HEK293 (cell line): ENCODE data around the gene BICRA.

Experiments
- CTCF ChIA-PET: fragments of 350-600 bp; formaldehyde crosslinking; extraction: SDS; loops from one replicate; lab custom pipeline; 2021; ENCODE audit warnings: antibody characterized with exemption; lab: Yijun Ruan, JAX
- POLR2A ChIA-PET: fragments of 300-600 bp; formaldehyde crosslinking; extraction: SDS; loops from one replicate; lab custom pipeline; 2020; ENCODE audit warnings: antibody characterized with exemption, inconsistent platforms; lab: Yijun Ruan, JAX
- H3K27ac ChIP-seq: fragments of 200-500 bp; sonication (Bioruptor generic); 2 replicates; pipeline ENCODE4 v1.5.1; 2014; ENCODE audit warnings: low read depth, low read length, control low read depth, inconsistent platforms; ENCODE audit errors: extremely low read depth
- H3K36me3 ChIP-seq, 2 experiments: fragments of 200-500 bp in 1 of 2; sonication (Bioruptor generic) in 1 of 2; 1 replicate in 1 of 2; 2 replicates in 1 of 2; pipeline ENCODE4 v1.5.1; 2014 to 2017; ENCODE audit warnings: inconsistent platforms in 2 of 2, low read length in 2 of 2; ENCODE audit not compliant: control insufficient read depth in 2 of 2, insufficient read depth in 1 of 2
- H3K4me1 ChIP-seq: fragments of 200-500 bp; sonication (Bioruptor generic); 2 replicates; pipeline ENCODE4 v1.5.1; 2014; ENCODE audit warnings: mild to moderate bottlenecking, low read length, inconsistent platforms; ENCODE audit not compliant: control insufficient read depth, insufficient read depth
- H3K4me3 ChIP-seq: 2 replicates; pipeline ENCODE4 v1.5.1; 2011; ENCODE audit warnings: low read depth, mild to moderate bottlenecking, control low read depth, low read length, moderate library complexity
- H3K9me3 ChIP-seq: fragments of 200-500 bp; sonication (Bioruptor generic); 2 replicates; pipeline ENCODE4 v1.5.1; 2014; ENCODE audit warnings: low read depth, low read length, inconsistent platforms; ENCODE audit not compliant: control insufficient read depth, insufficient read depth
- CTCF ChIP-seq: fragments of 450-650 bp; formaldehyde crosslinking; IDR thresholded peaks from 2 replicates; pipeline ENCODE4 v1.5.1; 2016; ENCODE audit warnings: missing biosample characterization, missing genetic modification characterization
- ELK4 ChIP-seq: IDR thresholded peaks from 2 replicates; pipeline ENCODE4 v1.6.1; 2011; ENCODE audit warnings: mild to moderate bottlenecking, low read depth, low read length, borderline replicate concordance
- FEZF1 ChIP-seq: fragments of 450-650 bp; formaldehyde crosslinking; IDR thresholded peaks from 2 replicates; pipeline ENCODE4 v1.5.1; 2016; ENCODE audit warnings: missing biosample characterization, missing genetic modification characterization
- GLIS1 ChIP-seq: fragments of 450-650 bp; formaldehyde crosslinking; IDR thresholded peaks from 2 replicates; pipeline ENCODE4 v1.5.1; 2016; ENCODE audit warnings: missing biosample characterization, missing genetic modification characterization
- GLIS2 ChIP-seq: fragments of 450-650 bp; formaldehyde crosslinking; IDR thresholded peaks from 2 replicates; pipeline ENCODE4 v1.5.1; 2016; ENCODE audit warnings: missing biosample characterization, missing genetic modification characterization
- KLF9 ChIP-seq: fragments of 450-650 bp; formaldehyde crosslinking; IDR thresholded peaks from 2 replicates; pipeline ENCODE4 v1.5.1; 2016; ENCODE audit warnings: missing biosample characterization, missing genetic modification characterization, low read depth
- MEIS1 ChIP-seq: sonication (generic); formaldehyde crosslinking; IDR thresholded peaks from 2 replicates; pipeline ENCODE4 v1.8.1; 2022; ENCODE audit warnings: missing genetic modification reagents, mild to moderate bottlenecking, borderline replicate concordance
- RBAK ChIP-seq: fragments of 450-650 bp; formaldehyde crosslinking; IDR thresholded peaks from 2 replicates; pipeline ENCODE4 v1.5.1; 2016; ENCODE audit warnings: missing biosample characterization, missing genetic modification characterization
- TCF7L2 ChIP-seq: IDR thresholded peaks from 2 replicates; pipeline ENCODE4 v1.6.1; 2011; ENCODE audit warnings: low read depth, mild to moderate bottlenecking, inconsistent platforms, low read length, moderate library complexity, borderline replicate concordance
- ZBTB10 ChIP-seq: fragments of 450-650 bp; formaldehyde crosslinking; IDR thresholded peaks from 2 replicates; pipeline ENCODE4 v1.5.1; 2016; ENCODE audit warnings: missing biosample characterization, missing genetic modification characterization
- ZBTB11 ChIP-seq: fragments of 450-650 bp; formaldehyde crosslinking; conservative IDR thresholded peaks from 2 replicates; pipeline ENCODE4 v1.5.1; 2016; ENCODE audit warnings: low read depth, missing biosample characterization, missing genetic modification characterization
- ZFHX2 ChIP-seq: fragments of 450-650 bp; formaldehyde crosslinking; conservative IDR thresholded peaks from 2 replicates; pipeline ENCODE4 v1.5.1; 2016; ENCODE audit warnings: missing biosample characterization, missing genetic modification characterization
- ZNF140 ChIP-seq: fragments of 450-650 bp; formaldehyde crosslinking; IDR thresholded peaks from 2 replicates; pipeline ENCODE4 v1.5.1; 2016; ENCODE audit warnings: missing biosample characterization, missing genetic modification characterization
- ZNF416 ChIP-seq: fragments of 450-650 bp; formaldehyde crosslinking; IDR thresholded peaks from 2 replicates; pipeline ENCODE4 v1.5.1; 2016; ENCODE audit warnings: missing biosample characterization, missing genetic modification characterization
- ZNF521 ChIP-seq: fragments of 450-650 bp; formaldehyde crosslinking; IDR thresholded peaks from 2 replicates; pipeline ENCODE4 v1.5.1; 2017; ENCODE audit warnings: missing biosample characterization, mild to moderate bottlenecking, missing genetic modification characterization
- ZNF624 ChIP-seq: fragments of 450-650 bp; formaldehyde crosslinking; IDR thresholded peaks from 2 replicates; pipeline ENCODE4 v1.5.1; 2017; ENCODE audit warnings: missing biosample characterization, missing genetic modification characterization
- ZNF639 ChIP-seq: fragments of 450-650 bp; formaldehyde crosslinking; IDR thresholded peaks from 2 replicates; pipeline ENCODE4 v1.5.1; 2016; ENCODE audit warnings: missing biosample characterization, missing genetic modification characterization
- ZNF677 ChIP-seq: fragments of 450-650 bp; IDR thresholded peaks from 2 replicates; pipeline ENCODE4 v1.5.0; 2018; ENCODE audit warnings: missing biosample characterization, mild to moderate bottlenecking, missing genetic modification characterization, moderate library complexity
- ZSCAN23 ChIP-seq: fragments of 450-650 bp; formaldehyde crosslinking; IDR thresholded peaks from 2 replicates; pipeline ENCODE4 v1.5.1; 2016; ENCODE audit warnings: missing biosample characterization, missing genetic modification characterization

BICRA gene

GRCh38 chr19:47675859-47676258 lies 66.9 kb downstream of the BICRA start:
- peaks cover 3 to 64% of the 10 kb centered on the region in 2 experiments; a peak in 2 of 3 replicates for H3K36me3 ChIP-seq
- CTCF ChIA-PET = interaction anchor here (1.1 kb wide), 1 partner anchor 160 kb away, joined by 5 read pairs; no protein-coding TSS in a partner anchor

GRCh38 chr19:47676811-47677210 lies 67.9 kb downstream of the BICRA start:
- TF ChIP-seq ZNF639 (tag by site-specific recombination) (no peak), ZNF140 (tag by site-specific recombination) (no peak), ZNF416 (tag by site-specific recombination) (no peak), MEIS1 (CRISPR knock-in tag) (no peak), RBAK (tag by site-specific recombination) (no peak), FEZF1 (no peak), ZNF624 (tag by site-specific recombination) (no peak), ELK4 (no peak), ZNF677 (tag by site-specific recombination) (no peak), ZFHX2 (tag by site-specific recombination) (no peak)
- H3K36me3 ChIP-seq = peaks cover 3 to 68% of the 10 kb centered on the region in 2 experiments; a peak in 2 of 3 replicates
- CTCF ChIA-PET = interaction anchor here (0.6 to 1.1 kb wide), 2 partner anchors 161 to 191 kb away, joined by 3 to 5 read pairs; no protein-coding TSS in a partner anchor
- H3K27ac ChIP-seq = no peak overlapping the region
- H3K4me3 ChIP-seq = no peak overlapping the region
- POLR2A ChIA-PET = interaction anchor here (0.6 kb wide), 1 partner anchor 66 kb away, joined by 3 read pairs; no protein-coding TSS in a partner anchor
- H3K4me1 ChIP-seq = no peaks in the 10 kb centered on the region
- no peaks in the 10 kb centered on the region for H3K9me3 ChIP-seq

More at GRCh38 chr19:47675859-47676258, 66.9 kb downstream of the BICRA start:
- Histone ChIP-seq H3K4me1 (no peaks in the 10 kb centered on the region), H3K4me3 (no peak overlapping the region), H3K9me3 (no peaks in the 10 kb centered on the region), H3K27ac (no peak overlapping the region)
- TF ChIP-seq ZSCAN23 (no peak), GLIS1 (tag by site-specific recombination) (peak; percentile 57), GLIS2 (tag by site-specific recombination) (peak; percentile 33)
- POLR2A ChIA-PET = no interaction called here

GRCh38 chr19:47679251-47679900 lies 70.4 kb downstream of the BICRA start:
- Histone ChIP-seq H3K4me3 (no peak overlapping the region), H3K36me3 (peaks cover 7 to 56% of the 10 kb centered on the region in 2 experiments; a peak in 2 of 3 replicates), H3K27ac (no peak overlapping the region), H3K4me1 (no peaks in the 10 kb centered on the region), H3K9me3 (no peaks in the 10 kb centered on the region)
- ChIA-PET CTCF (no interaction called here), POLR2A (interaction anchor here (1.1 kb wide), 1 partner anchor 69 kb away, joined by 3 read pairs; no protein-coding TSS in a partner anchor)
- no peak for TF ChIP-seq KLF9 (tag by site-specific recombination)
- TF ChIP-seq TCF7L2 = no peak
- TF ChIP-seq CTCF (tag by site-specific recombination) = no peak
- no peak for TF ChIP-seq ZNF521 (tag by site-specific recombination)
- TF ChIP-seq ZBTB11 = no peak
- TF ChIP-seq ZBTB10 = no peak
